ENCODE data around the gene ADAM8.

DNA sequence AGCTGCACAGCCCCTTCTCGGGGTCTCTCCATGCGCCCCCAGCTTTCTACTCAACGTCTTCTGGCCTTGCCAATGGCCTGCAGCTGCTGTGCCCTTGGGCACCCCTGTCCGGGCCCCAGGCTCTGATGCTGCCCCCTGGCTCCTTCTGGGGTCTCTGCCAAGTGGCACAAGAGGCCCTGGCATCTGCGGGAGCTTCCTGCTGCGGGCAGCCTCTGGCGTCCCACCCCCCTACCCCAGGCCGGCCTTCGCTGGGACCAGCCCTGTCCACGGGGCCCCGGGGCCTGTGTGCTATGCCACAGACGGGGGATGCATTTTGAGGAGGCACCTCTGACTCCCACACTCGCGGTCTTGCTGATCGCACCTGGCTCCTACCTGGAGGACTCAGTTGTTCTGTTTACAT lies 36.7 kb downstream of the ADAM8 start:
- TF ChIP-seq, protein P1, sequence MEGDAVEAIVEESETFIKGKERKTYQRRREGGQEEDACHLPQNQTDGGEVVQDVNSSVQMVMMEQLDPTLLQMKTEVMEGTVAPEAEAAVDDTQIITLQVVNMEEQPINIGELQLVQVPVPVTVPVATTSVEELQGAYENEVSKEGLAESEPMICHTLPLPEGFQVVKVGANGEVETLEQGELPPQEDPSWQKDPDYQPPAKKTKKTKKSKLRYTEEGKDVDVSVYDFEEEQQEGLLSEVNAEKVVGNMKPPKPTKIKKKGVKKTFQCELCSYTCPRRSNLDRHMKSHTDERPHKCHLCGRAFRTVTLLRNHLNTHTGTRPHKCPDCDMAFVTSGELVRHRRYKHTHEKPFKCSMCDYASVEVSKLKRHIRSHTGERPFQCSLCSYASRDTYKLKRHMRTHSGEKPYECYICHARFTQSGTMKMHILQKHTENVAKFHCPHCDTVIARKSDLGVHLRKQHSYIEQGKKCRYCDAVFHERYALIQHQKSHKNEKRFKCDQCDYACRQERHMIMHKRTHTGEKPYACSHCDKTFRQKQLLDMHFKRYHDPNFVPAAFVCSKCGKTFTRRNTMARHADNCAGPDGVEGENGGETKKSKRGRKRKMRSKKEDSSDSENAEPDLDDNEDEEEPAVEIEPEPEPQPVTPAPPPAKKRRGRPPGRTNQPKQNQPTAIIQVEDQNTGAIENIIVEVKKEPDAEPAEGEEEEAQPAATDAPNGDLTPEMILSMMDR (IDR thresholded peaks at IDR 0.05): no peak
- no peak for TF ChIP-seq POLR2A (IDR thresholded peaks at IDR 0.05)
